Mononuclear cell (primary cell): ENCODE data around the gene NQO1. TPM values are rescaled to one million over a fixed set of nuclear protein-coding genes. Genes with fewer than 3 reads are reported as not detected.

ENCODE experiments used
- H3K27me3 ChIP-seq: 2 replicates; pipeline ENCODE4 v1.6.0; 2011; ENCODE audit warnings: low read length, control low read depth; ENCODE audit not compliant: insufficient read depth
- H3K4me1 ChIP-seq: 2 replicates; pipeline ENCODE4 v1.5.1; 2011; ENCODE audit warnings: mild to moderate bottlenecking, low read length, control low read depth; ENCODE audit not compliant: insufficient read depth
- H3K4me3 ChIP-seq: 2 replicates; pipeline ENCODE4 v1.5.1; 2011; ENCODE audit warnings: mild to moderate bottlenecking, low read length, moderate library complexity
- H3K9me3 ChIP-seq: 2 replicates; pipeline ENCODE4 v1.5.1; 2011; ENCODE audit warnings: low read depth, mild to moderate bottlenecking, control low read depth, low read length
- total RNA-seq: library from RNA; depleted of rRNA; stranded (reverse); fragments of >200 nt; gene quantifications from one replicate; pipeline ENCODE4 v1.2.3, GENCODE V29; 2012

NQO1 gene
- total RNA-seq, 1 donor: 2.6 TPM

GRCh38 chr16:69701452-69701851 is 24.9 kb downstream of the NQO1 start:
- no peaks in the 10 kb centered on the region for H3K4me1 ChIP-seq
- H3K9me3 ChIP-seq: no peaks in the 10 kb centered on the region
- H3K27me3 ChIP-seq: no peaks in the 10 kb centered on the region
- H3K4me3 ChIP-seq: no peak overlapping the region

- H3K9me3 ChIP-seq: no peaks in the 10 kb centered on the region
- no peaks in the 10 kb centered on the region for H3K27me3 ChIP-seq
- no peak overlapping the region for H3K4me3 ChIP-seq
- no peaks in the 10 kb centered on the region for H3K4me1 ChIP-seq
Measured at GRCh38 chr16:69699915-69700314, 26.4 kb downstream of the NQO1 start.

GRCh38 chr16:69698404-69698803 is 28.0 kb downstream of the NQO1 start:
- no peaks in the 10 kb centered on the region for H3K27me3 ChIP-seq

GRCh38 chr16:69693916-69694315 is 32.4 kb downstream of the NQO1 start:
- Histone ChIP-seq H3K4me3 (no peak overlapping the region), H3K27me3 (no peaks in the 10 kb centered on the region), H3K4me1 (no peaks in the 10 kb centered on the region), H3K9me3 (no peaks in the 10 kb centered on the region)

More at GRCh38 chr16:69698404-69698803, 28.0 kb downstream of the NQO1 start:
- Histone ChIP-seq H3K9me3 (no peaks in the 10 kb centered on the region), H3K4me1 (no peaks in the 10 kb centered on the region), H3K4me3 (no peak overlapping the region)

- Histone ChIP-seq H3K27me3 (no peaks in the 10 kb centered on the region), H3K4me1 (no peaks in the 10 kb centered on the region), H3K4me3 (no peak overlapping the region), H3K9me3 (no peaks in the 10 kb centered on the region)
Measured at GRCh38 chr16:69691980-69692911, 34.1 kb downstream of the NQO1 start.

- Histone ChIP-seq H3K9me3 (no peaks in the 10 kb centered on the region), H3K4me1 (no peaks in the 10 kb centered on the region), H3K27me3 (no peaks in the 10 kb centered on the region), H3K4me3 (no peak overlapping the region)
Measured at GRCh38 chr16:69688589-69688988, 37.8 kb downstream of the NQO1 start.

GRCh38 chr16:69680358-69680757 is 46.0 kb downstream of the NQO1 start:
- Histone ChIP-seq H3K9me3 (no peaks in the 10 kb centered on the region), H3K4me3 (no peak overlapping the region), H3K4me1 (no peaks in the 10 kb centered on the region), H3K27me3 (no peaks in the 10 kb centered on the region)

GRCh38 chr16:69672998-69673713 is 53.2 kb downstream of the NQO1 start:
- H3K4me3 ChIP-seq: no peak overlapping the region
- no peaks in the 10 kb centered on the region for H3K4me1 ChIP-seq
- H3K27me3 ChIP-seq: no peaks in the 10 kb centered on the region
- H3K9me3 ChIP-seq: no peaks in the 10 kb centered on the region

- no peaks in the 10 kb centered on the region for H3K4me1 ChIP-seq
- H3K4me3 ChIP-seq: no peak overlapping the region
- H3K27me3 ChIP-seq: no peaks in the 10 kb centered on the region
- no peaks in the 10 kb centered on the region for H3K9me3 ChIP-seq
Measured at GRCh38 chr16:69672315-69672997, 53.9 kb downstream of the NQO1 start.

GRCh38 chr16:69669577-69669976 is 56.8 kb downstream of the NQO1 start:
- H3K4me3 ChIP-seq: no peak overlapping the region
- H3K9me3 ChIP-seq: no peaks in the 10 kb centered on the region
- no peaks in the 10 kb centered on the region for H3K27me3 ChIP-seq
- H3K4me1 ChIP-seq: no peaks in the 10 kb centered on the region

GRCh38 chr16:69663846-69664245 is 62.5 kb downstream of the NQO1 start:
- Histone ChIP-seq H3K27me3 (no peaks in the 10 kb centered on the region), H3K4me3 (no peak overlapping the region), H3K9me3 (no peaks in the 10 kb centered on the region), H3K4me1 (no peaks in the 10 kb centered on the region)

GRCh38 chr16:69662901-69663300 is 63.5 kb downstream of the NQO1 start:
- no peaks in the 10 kb centered on the region for H3K4me1 ChIP-seq
- H3K27me3 ChIP-seq: no peaks in the 10 kb centered on the region
- no peaks in the 10 kb centered on the region for H3K9me3 ChIP-seq
- H3K4me3 ChIP-seq: no peak overlapping the region

GRCh38 chr16:69660166-69660565 is 66.2 kb downstream of the NQO1 start:
- Histone ChIP-seq H3K27me3 (no peaks in the 10 kb centered on the region), H3K4me1 (no peaks in the 10 kb centered on the region)

More at GRCh38 chr16:69660166-69660565, 66.2 kb downstream of the NQO1 start:
- Histone ChIP-seq H3K4me3 (no peak overlapping the region), H3K9me3 (no peaks in the 10 kb centered on the region)
